ENCODE results near the gene MAGI2. TPM values are rescaled to one million over a fixed set of nuclear protein-coding genes. Genes with fewer than 3 reads are reported as not detected.

MAGI2 gene
- total RNA-seq, 2 donors from 2014 or later, result 18.3 to 31.8 TPM

DNA sequence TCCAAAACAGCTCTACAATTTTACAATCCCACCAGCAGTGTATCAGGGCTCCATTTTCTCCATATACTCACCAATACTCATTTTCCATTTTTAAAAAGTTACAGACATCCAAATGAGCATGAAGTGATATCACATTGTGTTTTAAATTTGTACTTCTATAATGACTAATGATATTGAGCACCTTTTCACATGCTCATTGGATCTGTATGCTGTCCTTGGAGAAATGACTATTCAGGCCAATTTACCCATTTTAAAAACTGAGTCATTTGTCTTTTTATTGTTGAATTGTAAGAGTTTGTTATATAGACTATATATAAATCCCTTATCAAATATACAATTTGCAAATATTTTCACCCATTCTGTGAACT, 162.0 kb downstream of the MAGI2 start:
- H3K27me3 ChIP-seq (replicated peaks; ENCODE audit: insufficient read depth), result no peaks in the 10 kb centered on the region
- no peak overlapping the region for H3K27ac ChIP-seq
- H3K4me3 ChIP-seq, result no peak overlapping the region
- TF ChIP-seq, protein P1, sequence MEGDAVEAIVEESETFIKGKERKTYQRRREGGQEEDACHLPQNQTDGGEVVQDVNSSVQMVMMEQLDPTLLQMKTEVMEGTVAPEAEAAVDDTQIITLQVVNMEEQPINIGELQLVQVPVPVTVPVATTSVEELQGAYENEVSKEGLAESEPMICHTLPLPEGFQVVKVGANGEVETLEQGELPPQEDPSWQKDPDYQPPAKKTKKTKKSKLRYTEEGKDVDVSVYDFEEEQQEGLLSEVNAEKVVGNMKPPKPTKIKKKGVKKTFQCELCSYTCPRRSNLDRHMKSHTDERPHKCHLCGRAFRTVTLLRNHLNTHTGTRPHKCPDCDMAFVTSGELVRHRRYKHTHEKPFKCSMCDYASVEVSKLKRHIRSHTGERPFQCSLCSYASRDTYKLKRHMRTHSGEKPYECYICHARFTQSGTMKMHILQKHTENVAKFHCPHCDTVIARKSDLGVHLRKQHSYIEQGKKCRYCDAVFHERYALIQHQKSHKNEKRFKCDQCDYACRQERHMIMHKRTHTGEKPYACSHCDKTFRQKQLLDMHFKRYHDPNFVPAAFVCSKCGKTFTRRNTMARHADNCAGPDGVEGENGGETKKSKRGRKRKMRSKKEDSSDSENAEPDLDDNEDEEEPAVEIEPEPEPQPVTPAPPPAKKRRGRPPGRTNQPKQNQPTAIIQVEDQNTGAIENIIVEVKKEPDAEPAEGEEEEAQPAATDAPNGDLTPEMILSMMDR (IDR thresholded peaks at IDR 0.05), result no peak
- H3K9me3 ChIP-seq, result no peaks in the 10 kb centered on the region
- no peaks in the 10 kb centered on the region for H3K4me1 ChIP-seq (ENCODE audit: control insufficient read depth in 1 of 2, low read depth in 2 of 2)
- no peaks in the 10 kb centered on the region for H3K36me3 ChIP-seq
- ATAC-seq (ENCODE audit: insufficient number of reproducible peaks, low FRiP score, low read depth), result no peak
- DNase-seq (ENCODE audit: low spot score), result no peak

DNA sequence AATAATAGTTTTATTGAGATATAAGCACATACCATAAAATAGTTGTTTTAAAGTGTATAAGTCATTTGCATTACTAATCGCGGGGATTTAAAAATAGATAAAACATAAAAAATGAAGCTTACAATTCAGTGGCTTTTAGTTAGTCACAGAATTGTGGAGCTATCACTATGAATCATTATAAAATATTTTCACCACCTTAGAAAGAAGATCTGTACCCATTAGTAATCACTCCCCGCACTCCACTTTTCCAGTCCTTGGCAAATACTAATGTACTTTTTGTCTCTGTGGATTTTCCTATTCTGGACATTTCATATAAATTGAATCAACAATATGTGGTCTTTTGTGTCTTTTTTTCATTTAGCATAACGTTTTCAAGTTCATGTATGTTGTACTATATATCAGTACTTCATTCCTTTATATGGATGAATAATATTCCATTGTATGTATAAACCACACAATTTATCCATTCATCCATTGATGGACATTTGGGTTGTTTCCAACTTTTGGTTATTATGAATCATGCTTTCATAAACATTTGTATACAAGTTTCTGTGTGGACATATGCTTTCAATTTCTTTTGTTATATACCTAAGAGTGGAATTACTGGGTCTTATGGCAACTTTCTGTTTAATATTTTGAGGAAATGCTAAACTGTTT, 162.5 kb downstream of the MAGI2 start:
- Histone ChIP-seq H3K27ac (no peak overlapping the region), H3K9me3 (no peaks in the 10 kb centered on the region), H3K27me3 (replicated peaks; ENCODE audit: insufficient read depth) (no peaks in the 10 kb centered on the region), H3K36me3 (no peaks in the 10 kb centered on the region), H3K4me1 (ENCODE audit: control insufficient read depth in 1 of 2, low read depth in 2 of 2) (no peaks in the 10 kb centered on the region), H3K4me3 (no peak overlapping the region)
- TF ChIP-seq, protein P1 (IDR thresholded peaks at IDR 0.05), result no peak
- no peak for ATAC-seq (ENCODE audit: insufficient number of reproducible peaks, low FRiP score, low read depth)
- DNase-seq (ENCODE audit: low spot score), result no peak

DNA sequence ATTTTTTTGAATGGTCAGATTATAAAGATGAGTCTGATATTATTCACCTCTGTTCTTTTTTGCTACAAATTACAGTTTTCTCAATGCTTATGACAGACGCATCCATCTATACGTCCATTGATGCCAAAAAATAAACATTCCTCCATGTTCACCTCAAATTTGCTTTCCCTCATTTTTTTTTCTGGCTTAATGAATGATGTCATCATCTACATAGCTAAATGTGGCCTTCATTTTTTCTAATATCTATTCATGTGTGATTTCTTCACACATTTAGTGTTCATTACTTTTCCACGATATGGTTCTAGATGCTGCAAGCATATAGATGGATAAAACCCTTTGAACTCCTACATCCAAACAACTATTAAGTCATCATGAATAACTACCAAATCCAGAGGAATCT, 163.1 kb downstream of the MAGI2 start:
- Histone ChIP-seq H3K36me3 (no peaks in the 10 kb centered on the region), H3K27ac (no peak overlapping the region), H3K4me1 (ENCODE audit: control insufficient read depth in 1 of 2, low read depth in 2 of 2) (no peaks in the 10 kb centered on the region), H3K4me3 (no peak overlapping the region), H3K27me3 (replicated peaks; ENCODE audit: insufficient read depth) (no peaks in the 10 kb centered on the region), H3K9me3 (no peaks in the 10 kb centered on the region)
- ATAC-seq (ENCODE audit: insufficient number of reproducible peaks, low FRiP score, low read depth), result no peak
- TF ChIP-seq, protein P1 (IDR thresholded peaks at IDR 0.05), result no peak
- no peak for DNase-seq (ENCODE audit: low spot score)

DNA sequence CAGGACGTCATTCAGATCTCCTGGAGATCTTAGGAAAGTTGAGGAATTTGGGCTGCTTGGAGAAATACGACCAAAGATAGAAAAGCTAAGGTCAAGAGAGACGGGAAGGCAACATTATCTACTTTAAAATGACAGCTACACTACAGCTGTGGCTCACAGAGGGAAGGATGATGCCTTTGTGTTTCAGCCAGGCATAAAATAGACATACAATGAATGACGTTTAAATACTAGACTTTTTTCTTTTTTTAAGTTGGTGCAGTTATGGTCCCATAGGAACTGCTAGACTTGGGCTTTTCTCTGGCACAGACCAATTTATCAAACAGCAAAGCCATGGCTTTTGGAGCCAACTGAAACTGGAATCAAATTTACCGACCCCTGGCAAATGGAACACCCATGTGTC, 164.8 kb downstream of the MAGI2 start:
- Histone ChIP-seq H3K36me3 (no peaks in the 10 kb centered on the region), H3K27ac (no peak overlapping the region), H3K9me3 (no peaks in the 10 kb centered on the region), H3K4me3 (no peak overlapping the region), H3K27me3 (replicated peaks; ENCODE audit: insufficient read depth) (no peaks in the 10 kb centered on the region), H3K4me1 (ENCODE audit: control insufficient read depth in 1 of 2, low read depth in 2 of 2) (no peaks in the 10 kb centered on the region)
- DNase-seq (ENCODE audit: low spot score), result no peak
- TF ChIP-seq, protein P1 (IDR thresholded peaks at IDR 0.05), result no peak
- ATAC-seq (ENCODE audit: insufficient number of reproducible peaks, low FRiP score, low read depth), result no peak

DNA sequence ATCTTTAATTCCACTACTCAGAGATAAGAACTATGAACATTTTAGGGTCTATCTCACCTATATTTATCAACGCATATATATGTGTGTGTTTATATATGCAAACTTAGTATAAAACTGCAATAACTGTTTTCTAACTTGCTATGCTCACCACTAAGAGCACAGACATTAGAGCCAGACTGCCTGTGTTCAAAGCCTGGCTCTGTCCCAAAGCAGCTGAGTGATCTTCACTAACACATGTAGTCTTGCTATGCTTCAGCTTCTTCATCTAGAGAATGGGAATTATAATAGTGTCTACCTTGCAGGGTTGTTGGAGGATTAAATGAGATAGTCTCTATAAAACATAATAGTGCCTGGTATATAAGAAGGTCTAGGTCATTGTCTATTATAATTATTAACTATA, 165.5 kb downstream of the MAGI2 start:
- no peaks in the 10 kb centered on the region for H3K27me3 ChIP-seq (replicated peaks; ENCODE audit: insufficient read depth)
- no peak for DNase-seq (ENCODE audit: low spot score)
- no peak overlapping the region for H3K4me3 ChIP-seq
- H3K9me3 ChIP-seq, result no peaks in the 10 kb centered on the region
- ATAC-seq (ENCODE audit: insufficient number of reproducible peaks, low FRiP score, low read depth), result no peak
- H3K4me1 ChIP-seq (ENCODE audit: control insufficient read depth in 1 of 2, low read depth in 2 of 2), result peaks cover 0 to 7% of the 10 kb centered on the region in 2 donors
- H3K36me3 ChIP-seq, result no peaks in the 10 kb centered on the region
- H3K27ac ChIP-seq, result no peak overlapping the region
- TF ChIP-seq, protein P1 (IDR thresholded peaks at IDR 0.05), result no peak
